Esophagus squamous epithelium (tissue), 4 donors: Measurements from ENCODE around the gene LIG3.

Experiments used
- POLR2A ChIP-seq, 4 donors: fragments of 450-650 bp; IDR thresholded peaks; one replicate each; pipeline ENCODE4 v1.6.1; 2017; ENCODE audit warnings: antibody characterized with exemption in 4 of 4, mild to moderate bottlenecking in 4 of 4, moderate library complexity in 3 of 4
- TF ChIP-seq, protein P1 (sequence below), 6 experiments: fragments of 450-650 bp in 4 of 6; fragments of 200-600 bp in 2 of 6; sonication (generic) in 2 of 6; IDR thresholded peaks; one replicate each; pipeline ENCODE4 v1.5.1; 2016 to 2019; ENCODE audit warnings: antibody characterized with exemption in 6 of 6, mild to moderate bottlenecking in 4 of 6, moderate library complexity in 4 of 6

DNA sequence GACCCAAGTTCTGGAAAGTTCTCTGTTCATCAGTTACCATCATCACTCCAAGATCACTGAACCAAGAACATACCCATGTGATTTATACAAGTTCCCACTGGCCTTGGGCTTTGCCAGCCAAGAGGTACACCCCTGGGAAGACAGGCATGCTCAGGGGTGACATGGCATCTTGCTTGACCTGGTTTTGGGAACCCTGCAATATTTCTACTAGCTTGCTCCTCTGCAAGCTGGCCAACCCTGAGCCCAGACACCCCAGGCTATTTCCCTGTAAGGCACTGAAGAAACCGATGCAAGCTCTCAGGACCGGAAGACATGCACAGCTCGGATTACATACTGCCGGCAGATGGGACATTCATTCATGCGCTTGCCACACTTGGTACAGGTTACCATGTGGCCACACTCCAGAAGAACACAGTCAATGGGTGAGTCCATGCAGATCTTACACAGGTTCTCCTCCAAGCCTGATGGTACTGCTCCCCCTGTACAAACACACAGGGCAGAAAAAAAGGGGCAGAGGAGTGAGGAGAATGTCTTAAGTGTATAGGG is 31.4 kb downstream of the LIG3 start:
- TF ChIP-seq, protein P1, sequence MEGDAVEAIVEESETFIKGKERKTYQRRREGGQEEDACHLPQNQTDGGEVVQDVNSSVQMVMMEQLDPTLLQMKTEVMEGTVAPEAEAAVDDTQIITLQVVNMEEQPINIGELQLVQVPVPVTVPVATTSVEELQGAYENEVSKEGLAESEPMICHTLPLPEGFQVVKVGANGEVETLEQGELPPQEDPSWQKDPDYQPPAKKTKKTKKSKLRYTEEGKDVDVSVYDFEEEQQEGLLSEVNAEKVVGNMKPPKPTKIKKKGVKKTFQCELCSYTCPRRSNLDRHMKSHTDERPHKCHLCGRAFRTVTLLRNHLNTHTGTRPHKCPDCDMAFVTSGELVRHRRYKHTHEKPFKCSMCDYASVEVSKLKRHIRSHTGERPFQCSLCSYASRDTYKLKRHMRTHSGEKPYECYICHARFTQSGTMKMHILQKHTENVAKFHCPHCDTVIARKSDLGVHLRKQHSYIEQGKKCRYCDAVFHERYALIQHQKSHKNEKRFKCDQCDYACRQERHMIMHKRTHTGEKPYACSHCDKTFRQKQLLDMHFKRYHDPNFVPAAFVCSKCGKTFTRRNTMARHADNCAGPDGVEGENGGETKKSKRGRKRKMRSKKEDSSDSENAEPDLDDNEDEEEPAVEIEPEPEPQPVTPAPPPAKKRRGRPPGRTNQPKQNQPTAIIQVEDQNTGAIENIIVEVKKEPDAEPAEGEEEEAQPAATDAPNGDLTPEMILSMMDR (IDR thresholded peaks at IDR 0.05) = no peak
- no peak for TF ChIP-seq POLR2A (IDR thresholded peaks at IDR 0.05)
